Left renal cortex interstitium (tissue), 4 donors: ENCODE results near the gene ZNF831. TPM values are rescaled to one million over a fixed set of nuclear protein-coding genes. Genes with fewer than 3 reads are reported as not detected.

Experiments
- DNase-seq, 4 donors: peaks; one replicate each; pipeline ENCODE4 v3.0.0-alpha.2; 2013; ENCODE audit warnings: low read depth in 4 of 4, low spot score in 2 of 4, missing footprints in 1 of 4
- polyA plus RNA-seq, 4 donors: library from polyadenylated mRNA; unstranded; fragments of 120-200 nt; gene quantifications; one replicate each; pipeline ENCODE4 v1.2.1, GENCODE V29; 2013; ENCODE audit not compliant: insufficient read length in 4 of 4

ZNF831 gene
- polyA plus RNA-seq, 4 donors: 0.08 to 0.13 (median 0.10) TPM

- DNase-seq: no peak
Observed at GRCh38 chr20:59207235-59207634, 43.6 kb downstream of the ZNF831 start.

- no peak for DNase-seq
Observed at GRCh38 chr20:59207742-59208357, 44.2 kb downstream of the ZNF831 start.

GRCh38 chr20:59210186-59210585 is 46.6 kb downstream of the ZNF831 start:
- DNase-seq: no peak

GRCh38 chr20:59211208-59211765 is 47.7 kb downstream of the ZNF831 start:
- DNase-seq: no peak

GRCh38 chr20:59214073-59214472 is 50.5 kb downstream of the ZNF831 start:
- DNase-seq: no peak

- DNase-seq: no peak
Observed at GRCh38 chr20:59214606-59215547, 51.3 kb downstream of the ZNF831 start.

- no peak for DNase-seq
Observed at GRCh38 chr20:59217173-59217572, 53.6 kb downstream of the ZNF831 start.

- DNase-seq: no peak
Observed at GRCh38 chr20:59217794-59218280, 54.2 kb downstream of the ZNF831 start.

- DNase-seq: no peak
Observed at GRCh38 chr20:59219211-59219610, 55.6 kb downstream of the ZNF831 start.

GRCh38 chr20:59220161-59220560 is 56.5 kb downstream of the ZNF831 start:
- DNase-seq: no peak

- no peak for DNase-seq
Observed at GRCh38 chr20:59221049-59221706, 57.6 kb downstream of the ZNF831 start.

- DNase-seq: peak in 2 of 4 donors; percentile 5 to 41
Observed at GRCh38 chr20:59221707-59222252, 58.2 kb downstream of the ZNF831 start.

GRCh38 chr20:59222253-59223181 is 58.9 kb downstream of the ZNF831 start:
- peak; percentile 65 to 75 (median 71) for DNase-seq

- peak in 1 of 4 donors; percentile 56 for DNase-seq
Observed at GRCh38 chr20:59223182-59223601, 59.6 kb downstream of the ZNF831 start.

- DNase-seq: no peak
Observed at GRCh38 chr20:59223750-59224149, 60.1 kb downstream of the ZNF831 start.

- DNase-seq: no peak
Observed at GRCh38 chr20:59224236-59224635, 60.6 kb downstream of the ZNF831 start.

GRCh38 chr20:59230385-59230784 is 66.8 kb downstream of the ZNF831 start:
- no peak for DNase-seq

GRCh38 chr20:59231124-59231804 is 67.6 kb downstream of the ZNF831 start:
- no peak for DNase-seq

- DNase-seq: no peak
Observed at GRCh38 chr20:59232618-59233017, 69.0 kb downstream of the ZNF831 start.
